H1 (cell line): Measurements from ENCODE around the gene IL19. TPM values are rescaled to one million over a fixed set of nuclear protein-coding genes. Genes with fewer than 3 reads are reported as not detected.

ENCODE experiments used
- CTCF ChIA-PET: fragments of 300-600 bp; sonication (Branson Sonifier 250); formaldehyde crosslinking; loops from one replicate; lab custom pipeline; 2021; ENCODE audit not compliant: partially characterized antibody; lab: Charles Lee
- POLR2A ChIA-PET: fragments of 300-600 bp; sonication (Branson Sonifier 250); formaldehyde crosslinking; loops from one replicate; lab custom pipeline; 2021; ENCODE audit warnings: inconsistent platforms; ENCODE audit not compliant: partially characterized antibody; lab: Charles Lee
- DNase-seq, 2 experiments: peaks; one replicate each; pipeline versions ENCODE4 v3.0.0 to v3.0.0-alpha.2; 2010 to 2022; ENCODE audit warnings: low spot score in 2 of 2, low read depth in 1 of 2, mixed read lengths in 1 of 2
- FAIRE-seq: peaks from 2 replicates; lab custom pipeline; 2011; peaks lifted over from hg19 to GRCh38; lab: Jason Lieb, UNC
- H2AFZ ChIP-seq: 2 replicates; pipeline ENCODE4 v1.8.1; 2012; ENCODE audit warnings: low read length, inconsistent platforms
- H2AK5ac ChIP-seq: 2 replicates; pipeline ENCODE4 v1.6.1; 2013; ENCODE audit warnings: low read depth, low read length
- H2BK120ac ChIP-seq: replicated peaks from 2 replicates; pipeline ENCODE3; 2013; ENCODE audit warnings: low read depth, low read length, inconsistent platforms
- H2BK12ac ChIP-seq: 2 replicates; pipeline ENCODE4 v1.6.1; 2013; ENCODE audit warnings: low read depth, low read length
- H2BK15ac ChIP-seq: 2 replicates; pipeline ENCODE4 v1.6.1; 2013; ENCODE audit warnings: low read length
- H2BK20ac ChIP-seq: 2 replicates; pipeline ENCODE4 v1.6.1; 2013; ENCODE audit warnings: low read length
- H2BK5ac ChIP-seq: 2 replicates; pipeline ENCODE4 v1.6.1; 2013; ENCODE audit warnings: low read depth, low read length
- H3K14ac ChIP-seq: 2 replicates; pipeline ENCODE4 v1.6.1; 2013; ENCODE audit warnings: inconsistent platforms; ENCODE audit not compliant: insufficient read length
- H3K18ac ChIP-seq: 2 replicates; pipeline ENCODE4 v1.6.1; 2013; ENCODE audit warnings: low read length; ENCODE audit errors: extremely low read depth
- H3K23ac ChIP-seq: 2 replicates; pipeline ENCODE4 v1.6.1; 2013; ENCODE audit warnings: inconsistent platforms; ENCODE audit not compliant: insufficient read length
- H3K23me2 ChIP-seq: 2 replicates; pipeline ENCODE4 v1.6.1; 2013; ENCODE audit warnings: low read depth, low read length
- H3K27ac ChIP-seq: 2 replicates; pipeline ENCODE4 v1.6.1; 2011; ENCODE audit warnings: low read depth, low read length, inconsistent platforms
- H3K27me3 ChIP-seq, 4 experiments: replicated peaks in 1 of 4; 1 replicate in 1 of 4; 2 replicates in 3 of 4; pipeline versions ENCODE4 v1.6.1 to v1.8.1; 2011 to 2013; ENCODE audit warnings: low read length in 3 of 4, mild to moderate bottlenecking in 3 of 4, inconsistent platforms in 2 of 4, mixed read lengths in 2 of 4, moderate library complexity in 1 of 4; ENCODE audit not compliant: control insufficient read depth in 3 of 4, insufficient read depth in 3 of 4; ENCODE audit errors: extremely low read depth in 1 of 4
- H3K36me3 ChIP-seq, 4 experiments: 2 replicates each; pipeline versions ENCODE4 v1.6.1 to v1.8.1; 2011 to 2013; ENCODE audit warnings: mild to moderate bottlenecking in 4 of 4, low read length in 3 of 4, moderate library complexity in 2 of 4, control low read depth in 1 of 4, inconsistent platforms in 1 of 4; ENCODE audit not compliant: insufficient read depth in 4 of 4, control insufficient read depth in 2 of 4
- H3K4ac ChIP-seq: replicated peaks from 2 replicates; pipeline ENCODE3; 2013; ENCODE audit warnings: low read length, low read depth, mixed read lengths, inconsistent platforms; ENCODE audit not compliant: insufficient read length
- H3K4me1 ChIP-seq, 4 experiments: replicated peaks in 1 of 4; 1 replicate in 1 of 4; 2 replicates in 3 of 4; pipeline versions ENCODE4 v1.6.1 to v1.8.1; 2011 to 2013; ENCODE audit warnings: low read length in 3 of 4, inconsistent platforms in 2 of 4, mixed read lengths in 1 of 4; ENCODE audit not compliant: insufficient read depth in 4 of 4, control insufficient read depth in 3 of 4
- H3K4me2 ChIP-seq, 2 experiments: 2 replicates each; pipeline versions ENCODE4 v1.6.1 to v1.8.1; 2011 to 2013; ENCODE audit warnings: low read depth in 2 of 2, low read length in 2 of 2, control low read depth in 1 of 2, inconsistent platforms in 1 of 2, mild to moderate bottlenecking in 1 of 2; ENCODE audit not compliant: insufficient read depth in 1 of 2
- H3K4me3 ChIP-seq, 4 experiments: fragments of 200-600, 300-600 bp in 1 of 4; sonication (generic), shearing (Covaris generic), sonication (Bioruptor Twin) in 1 of 4; 2 replicates each; pipeline versions ENCODE4 v1.5.1 to v1.8.1; 2011 to 2016; ENCODE audit warnings: low read length in 4 of 4, low read depth in 3 of 4, control low read depth in 2 of 4, inconsistent platforms in 2 of 4, mild to moderate bottlenecking in 2 of 4, mixed read lengths in 1 of 4, moderate library complexity in 1 of 4; ENCODE audit not compliant: insufficient read depth in 2 of 4; ENCODE audit errors: extremely low read depth in 1 of 4
- H3K56ac ChIP-seq: replicated peaks from 2 replicates; pipeline ENCODE3; 2013; ENCODE audit warnings: low read depth, mild to moderate bottlenecking, mixed read lengths, low read length, inconsistent platforms; ENCODE audit not compliant: insufficient read length
- H3K79me1 ChIP-seq: 2 replicates; pipeline ENCODE4 v1.6.1; 2013; ENCODE audit warnings: low read depth, low read length, control low read depth
- H3K79me2 ChIP-seq, 2 experiments: 2 replicates each; pipeline versions ENCODE4 v1.6.1 to v1.8.1; 2012 to 2013; ENCODE audit warnings: low read length in 2 of 2, mild to moderate bottlenecking in 2 of 2, inconsistent platforms in 1 of 2; ENCODE audit not compliant: insufficient read depth in 2 of 2, control insufficient read depth in 1 of 2
- H3K9ac ChIP-seq, 4 experiments: replicated peaks in 1 of 4; 1 replicate in 1 of 4; 2 replicates in 3 of 4; pipeline versions ENCODE4 v1.6.1 to v1.8.1; 2011 to 2013; ENCODE audit warnings: low read depth in 3 of 4, low read length in 3 of 4, control low read depth in 2 of 4, mild to moderate bottlenecking in 2 of 4, moderate library complexity in 2 of 4, inconsistent platforms in 1 of 4; ENCODE audit errors: extremely low read depth in 1 of 4
- H3K9me3 ChIP-seq, 2 experiments: 2 replicates each; pipeline versions ENCODE4 v1.6.1 to v1.8.1; 2012 to 2013; ENCODE audit warnings: mild to moderate bottlenecking in 2 of 2, moderate library complexity in 2 of 2, control low read depth in 1 of 2, inconsistent platforms in 1 of 2, low read depth in 1 of 2, low read length in 1 of 2, mixed read lengths in 1 of 2; ENCODE audit not compliant: insufficient read depth in 2 of 2
- H4K20me1 ChIP-seq, 2 experiments: replicated peaks in 1 of 2; 2 replicates each; pipeline versions ENCODE3 to v1.8.1; 2011 to 2013; ENCODE audit warnings: inconsistent platforms in 2 of 2, low read length in 2 of 2, mild to moderate bottlenecking in 1 of 2; ENCODE audit not compliant: insufficient read depth in 2 of 2, control insufficient read depth in 1 of 2
- H4K5ac ChIP-seq: 2 replicates; pipeline ENCODE4 v1.6.1; 2013; ENCODE audit warnings: low read length, low read depth, mixed read lengths, inconsistent platforms; ENCODE audit not compliant: insufficient read length
- H4K8ac ChIP-seq: 2 replicates; pipeline ENCODE4 v1.8.0; 2013; ENCODE audit warnings: mild to moderate bottlenecking, moderate library complexity, low read length, inconsistent platforms; ENCODE audit not compliant: insufficient read depth; ENCODE audit errors: extremely low read depth
- H4K91ac ChIP-seq: replicated peaks from 2 replicates; pipeline ENCODE3; 2013; ENCODE audit warnings: low read length, mixed read lengths, inconsistent platforms; ENCODE audit not compliant: insufficient read length
- BACH1 ChIP-seq: IDR thresholded peaks from 2 replicates; pipeline ENCODE4 v1.6.1; 2012; ENCODE audit warnings: low read length, improper control_type of control experiment
- BRCA1 ChIP-seq: IDR thresholded peaks from 2 replicates; pipeline ENCODE4 v1.6.1; 2012; ENCODE audit warnings: low read depth, low read length, improper control_type of control experiment
- CHD1 ChIP-seq: IDR thresholded peaks from 2 replicates; pipeline ENCODE4 v1.6.1; 2012; ENCODE audit warnings: low read depth, low read length, improper control_type of control experiment
- GABPA ChIP-seq: IDR thresholded peaks from 2 replicates; pipeline ENCODE4 v1.6.1; 2011; ENCODE audit warnings: mild to moderate bottlenecking, low read length, moderate library complexity, borderline replicate concordance; ENCODE audit not compliant: insufficient read depth
- MAX ChIP-seq: IDR thresholded peaks from 2 replicates; pipeline ENCODE4 v1.6.1; 2012; ENCODE audit warnings: inconsistent platforms
- RNF2 ChIP-seq: fragments of 200-900, 300-1000 bp; sonication (generic); IDR thresholded peaks from 2 replicates; pipeline ENCODE4 v1.7.1; 2016; ENCODE audit warnings: borderline replicate concordance, low read depth, mild to moderate bottlenecking, antibody characterized with exemption, low read length; ENCODE audit not compliant: poor library complexity, severe bottlenecking; ENCODE audit errors: missing control alignments
- SP4 ChIP-seq: IDR thresholded peaks from 2 replicates; pipeline ENCODE4 v1.6.1; 2012; ENCODE audit warnings: low read length, inconsistent platforms
- WGBS, 2 experiments: shearing (Covaris generic) in 1 of 2; methylation state at CpG; one replicate each; pipeline versions ENCODE4 v1.1.6 to v1.1.7; 2013 to 2015; ENCODE audit warnings: low lambda C conversion rate in 2 of 2, mixed read lengths in 2 of 2, inconsistent platforms in 1 of 2, low coverage in 1 of 2, missing lambda C conversion rate in 1 of 2; ENCODE audit not compliant: insufficient replicate concordance in 2 of 2, insufficient coverage in 1 of 2, insufficient read length in 1 of 2; ENCODE audit errors: extremely low coverage in 1 of 2, missing lambda C conversion rate in 1 of 2; 5-methylcytosine and 5-hydroxymethylcytosine counted together
- polyA plus RNA-seq, 7 experiments: library from polyadenylated mRNA; depleted of rRNA in 3 of 7; stranded (reverse) in 5 of 7; unstranded in 2 of 7; fragments of >200 nt in 5 of 7; fragments of 200-250 nt in 2 of 7; gene quantifications; 1 replicate in 5 of 7; 2 replicates in 1 of 7; 4 replicates in 1 of 7; pipeline versions ENCODE4 v1.2.1 to v1.2.3, GENCODE V29; 2011 to 2013; ENCODE audit warnings: missing spikeins in 2 of 7, mixed read lengths in 2 of 7
- total RNA-seq: library from RNA; stranded (reverse); fragmentation: NEBNext Ultra II Directional; extraction: Animal tissue kit (Norgen Biotek cat#: 25700); gene quantifications from 2 replicates; pipeline ENCODE4 v1.2.1, GENCODE V29; 2021

Gene IL19
- total and polyA plus RNA-seq, 2 of the 8 experiments (the other 6 are each of a cell fraction or from before 2014, with no cell fraction given), result not detected

- Histone ChIP-seq H4K5ac (no peak overlapping the region), H3K27ac (no peak overlapping the region), H3K18ac (no peak overlapping the region), H3K9ac (no peak overlapping the region), H2BK120ac (no peak overlapping the region), H3K4me2 (no peak overlapping the region), H3K14ac (no peak overlapping the region), H2BK12ac (no peak overlapping the region), H3K4me3 (no peak overlapping the region), H3K4me1 (no peaks in the 10 kb centered on the region), H3K23me2 (no peaks in the 10 kb centered on the region), H3K4ac (no peak overlapping the region), H3K9me3 (no peaks in the 10 kb centered on the region), H3K23ac (no peak overlapping the region), H2AFZ (no peak overlapping the region), H3K36me3 (no peaks in the 10 kb centered on the region), H4K8ac (no peak overlapping the region), H2BK15ac (no peak overlapping the region), H3K56ac (no peak overlapping the region), H3K27me3 (no peaks in the 10 kb centered on the region), H2BK20ac (no peak overlapping the region), H4K91ac (no peak overlapping the region), H4K20me1 (no peaks in the 10 kb centered on the region), H3K79me2 (no peaks in the 10 kb centered on the region), H2BK5ac (no peak overlapping the region), H3K79me1 (no peaks in the 10 kb centered on the region), H2AK5ac (no peak overlapping the region)
- TF ChIP-seq BRCA1, result no peak
- no peak for TF ChIP-seq RNF2
- no peak for TF ChIP-seq CHD1
- TF ChIP-seq MAX, result no peak
- TF ChIP-seq BACH1, result no peak
- TF ChIP-seq GABPA, result no peak
- no peak for TF ChIP-seq SP4
- CTCF ChIA-PET, result interaction anchor here (0.6 to 5.7 kb wide), 8 partner anchors 13 to 111 kb away, joined by 3 to 24 read pairs (median 4); no protein-coding TSS in a partner anchor
- POLR2A ChIA-PET, result no interaction called here
- WGBS, 2 experiments, result 85% methylated on average over 3 of the region's 3 CpGs; no CpG with 5 or more reads in 1 of the 2 experiments
- DNase-seq (no peak), FAIRE-seq (no peak)
These were observed 30.3 kb downstream of the IL19 start for GRCh38 chr1:206800891-206801290.
